ENCODE data around the gene GRM3. TPM values are rescaled to one million over a fixed set of nuclear protein-coding genes. Genes with fewer than 3 reads are reported as not detected.

The GRM3 gene
- total and polyA plus RNA-seq, 2 of the 8 experiments (the other 6 are each of a cell fraction or from before 2014, with no cell fraction given), result 3.1 to 4.2 TPM

- Histone ChIP-seq H2BK12ac (ENCODE audit: low read depth, low read length) (no peak overlapping the region), H3K14ac (ENCODE audit: insufficient read length) (no peak overlapping the region), H3K4ac (replicated peaks; ENCODE audit: insufficient read length, low read depth, low read length) (no peak overlapping the region), H3K9ac (replicated peaks in 1 of 4; ENCODE audit: extremely low read depth in 1 of 4, low read depth in 3 of 4, low read length in 3 of 4) (no peak overlapping the region), H4K20me1 (replicated peaks in 1 of 2; ENCODE audit: control insufficient read depth in 1 of 2, insufficient read depth in 2 of 2, low read length in 2 of 2) (no peaks in the 10 kb centered on the region), H2AFZ (ENCODE audit: low read length) (no peak overlapping the region), H3K4me3 (ENCODE audit: extremely low read depth in 1 of 4, insufficient read depth in 2 of 4, low read depth in 3 of 4, low read length in 4 of 4) (no peak overlapping the region), H2BK5ac (ENCODE audit: low read depth, low read length) (peak overlapping the region; percentile 4; the same call in 1 of the 2 replicates), H3K27me3 (replicated peaks in 1 of 4; ENCODE audit: control insufficient read depth in 3 of 4, extremely low read depth in 1 of 4, insufficient read depth in 3 of 4, low read length in 3 of 4) (no peaks in the 10 kb centered on the region), H4K5ac (ENCODE audit: insufficient read length, low read depth, low read length) (no peak overlapping the region), H3K79me2 (ENCODE audit: control insufficient read depth in 1 of 2, insufficient read depth in 2 of 2, low read length in 2 of 2) (no peaks in the 10 kb centered on the region), H2AK5ac (ENCODE audit: low read depth, low read length) (no peak overlapping the region), H2BK20ac (ENCODE audit: low read length) (no peak overlapping the region), H3K4me2 (ENCODE audit: insufficient read depth in 1 of 2, low read depth in 2 of 2, low read length in 2 of 2) (0 out of 4 replicates have a peak overlapping the region, but pooled peaks of 1 of the 2 experiments have one; percentile 1), H3K79me1 (ENCODE audit: low read depth, low read length) (no peaks in the 10 kb centered on the region), H3K23ac (ENCODE audit: insufficient read length) (no peak overlapping the region), H2BK15ac (ENCODE audit: low read length) (no peak overlapping the region), H4K91ac (replicated peaks; ENCODE audit: insufficient read length, low read length) (no peak overlapping the region), H3K9me3 (ENCODE audit: insufficient read depth in 2 of 2, low read depth in 1 of 2, low read length in 1 of 2) (no peaks in the 10 kb centered on the region), H3K23me2 (ENCODE audit: low read depth, low read length) (no peaks in the 10 kb centered on the region; the same call in 1 of the 2 replicates), H3K56ac (replicated peaks; ENCODE audit: insufficient read length, low read depth, low read length) (no peak overlapping the region), H4K8ac (ENCODE audit: extremely low read depth, insufficient read depth, low read length) (no peak overlapping the region), H3K27ac (ENCODE audit: low read depth, low read length) (no peak overlapping the region), H3K18ac (ENCODE audit: extremely low read depth, low read length) (no peak overlapping the region), H3K4me1 (replicated peaks in 1 of 4; ENCODE audit: control insufficient read depth in 3 of 4, insufficient read depth in 4 of 4, low read length in 3 of 4) (no peaks in the 10 kb centered on the region; a peak in 1 of 7 replicates), H3K36me3 (ENCODE audit: control insufficient read depth in 2 of 4, insufficient read depth in 4 of 4, low read length in 3 of 4) (no peaks in the 10 kb centered on the region), H2BK120ac (replicated peaks; ENCODE audit: low read depth, low read length) (no peak overlapping the region)
- POLR2A ChIA-PET (ENCODE audit: partially characterized antibody), result no interaction called here
- WGBS, 2 experiments (ENCODE audit: extremely low coverage in 1 of 2, insufficient coverage in 1 of 2, insufficient read length in 1 of 2, insufficient replicate concordance in 2 of 2, low coverage in 1 of 2, low lambda C conversion rate in 2 of 2, missing lambda C conversion rate in 1 of 2), result 70% methylated on average over 6 of the region's 6 CpGs; no CpG with 5 or more reads in 1 of the 2 experiments
- peak; percentile 80; the same call in 1 of the 2 replicates for TF ChIP-seq TCF12 (IDR thresholded peaks at IDR 0.05; ENCODE audit: low read depth, low read length)
- TF ChIP-seq JUND (IDR thresholded peaks at IDR 0.05; ENCODE audit: low read length), result no peak
- TF ChIP-seq KDM5A (IDR thresholded peaks at IDR 0.05; ENCODE audit: low read length), result no peak
- peak; percentile 42 for TF ChIP-seq NANOG (IDR thresholded peaks at IDR 0.05; ENCODE audit: insufficient read depth, low read depth, low read length, poor library complexity, severe bottlenecking)
- peak; percentile 76 for TF ChIP-seq CTBP2 (IDR thresholded peaks at IDR 0.05; ENCODE audit: borderline replicate concordance, insufficient read depth, insufficient read length, low read length)
- no peak for TF ChIP-seq KDM1A (IDR thresholded peaks at IDR 0.05; ENCODE audit: borderline replicate concordance, low read length)
- TF ChIP-seq YY1 (IDR thresholded peaks at IDR 0.05; ENCODE audit: low read depth, low read length), result 0 out of 2 replicates have a peak, but pooled peaks have one; percentile 36
- no peak for TF ChIP-seq NRF1 (IDR thresholded peaks at IDR 0.05; ENCODE audit: low read depth, low read length)
- TF ChIP-seq RNF2 (IDR thresholded peaks at IDR 0.05; ENCODE audit: borderline replicate concordance, low read depth, low read length, missing control alignments, poor library complexity, severe bottlenecking), result no peak
- TF ChIP-seq SP1 (IDR thresholded peaks at IDR 0.05; ENCODE audit: low read depth, low read length), result no peak
- TF ChIP-seq CHD1 (IDR thresholded peaks at IDR 0.05; ENCODE audit: low read depth, low read length), result no peak
- CTCF ChIA-PET (ENCODE audit: partially characterized antibody), result interaction anchor here (0.5 to 1.6 kb wide), 5 partner anchors 19 to 433 kb away, joined by 3 to 4 read pairs (median 3); no protein-coding TSS in a partner anchor
- DNase-seq (ENCODE audit: low read depth in 1 of 2, low spot score in 2 of 2), result peak in 1 of 2 experiments; percentile 45
- FAIRE-seq, result no peak
Measured at GRCh38 chr7:86708031-86708680, 64.4 kb downstream of the GRM3 start.

All from H1 (cell line).